ENCODE results near the gene LRGUK.
A peak's percentile ranks its signal among the peaks of the same experiment; 100 is the strongest.

Gene LRGUK

DNA sequence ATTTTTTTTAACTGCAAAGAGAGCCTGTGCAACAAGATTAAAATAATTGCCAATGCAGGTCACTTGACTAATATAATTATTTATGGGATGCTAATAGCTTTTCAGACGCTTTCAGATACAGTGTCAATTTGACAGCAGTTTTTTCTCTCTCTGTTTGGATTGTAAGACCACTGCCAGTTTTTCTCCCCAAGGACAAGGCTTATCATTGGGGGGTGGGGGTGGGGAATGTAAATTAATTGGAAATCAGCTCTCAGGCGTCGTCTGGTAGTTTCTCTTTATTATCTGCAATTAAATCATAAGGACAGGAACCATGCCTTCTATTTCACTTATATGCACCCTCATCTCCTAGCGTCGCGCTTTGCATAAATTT, 559 bp upstream of the LRGUK start:
- DNase-seq = no peak

- DNase-seq = no peak
Observed at GRCh38 chr7:134128829-134129228, 1.7 kb downstream of the LRGUK start.

GRCh38 chr7:134129856-134130523, 2.9 kb downstream of the LRGUK start:
- no peak for DNase-seq

GRCh38 chr7:134134004-134134403, 6.9 kb downstream of the LRGUK start:
- DNase-seq = no peak

GRCh38 chr7:134140889-134141867, 14.0 kb downstream of the LRGUK start:
- no peak for DNase-seq

DNA sequence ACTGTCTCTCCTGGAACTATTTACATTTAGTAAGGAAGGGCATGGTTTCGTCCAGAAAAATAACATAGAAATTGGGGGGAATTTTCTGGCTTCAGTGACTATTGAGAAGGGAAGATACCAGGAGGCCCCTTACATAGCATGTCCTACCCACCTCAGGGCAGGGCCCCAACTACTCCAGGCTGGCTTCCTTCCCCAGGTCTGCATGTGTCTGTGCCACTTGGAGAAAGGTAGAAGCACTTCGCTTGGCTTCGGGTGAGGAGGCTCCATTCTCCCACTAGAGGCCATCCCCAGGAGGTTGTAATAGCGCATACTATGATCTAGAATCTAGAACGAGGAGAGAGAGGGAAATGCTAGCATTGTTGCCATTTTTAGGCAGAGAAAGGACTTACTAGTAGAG, 14.7 kb downstream of the LRGUK start:
- no peak for DNase-seq

DNA sequence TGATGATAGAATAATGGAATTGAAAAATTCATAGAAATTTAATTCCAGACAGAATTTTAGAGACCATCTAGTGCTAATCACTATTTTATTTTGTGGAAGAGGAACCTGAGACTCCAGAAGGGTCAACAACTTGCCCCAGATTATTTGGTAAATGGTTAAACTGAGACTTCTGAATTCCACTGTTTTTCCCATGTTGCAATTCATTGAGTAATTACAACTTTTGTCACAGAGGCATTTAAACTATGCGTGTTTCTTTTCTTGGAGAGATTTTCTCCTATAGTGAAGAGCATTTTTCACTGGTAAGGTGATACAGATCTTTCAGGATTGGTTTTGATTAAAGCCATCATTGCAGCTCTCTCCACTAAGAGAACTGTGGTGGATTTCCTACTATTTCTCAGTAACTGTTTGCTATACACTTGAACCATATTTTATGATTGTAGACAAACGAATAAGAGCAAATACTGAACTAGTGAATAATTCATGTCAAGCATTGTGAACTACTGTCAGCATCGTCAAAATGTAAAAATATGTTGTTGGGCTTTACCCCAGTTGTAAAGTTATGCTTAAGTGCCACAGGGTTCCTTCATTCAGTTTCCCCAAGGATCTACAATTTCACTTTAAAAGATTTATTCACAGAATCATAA, 26.5 kb downstream of the LRGUK start:
- no peak for DNase-seq

GRCh38 chr7:134154581-134155130, 27.5 kb downstream of the LRGUK start:
- DNase-seq = no peak

DNA sequence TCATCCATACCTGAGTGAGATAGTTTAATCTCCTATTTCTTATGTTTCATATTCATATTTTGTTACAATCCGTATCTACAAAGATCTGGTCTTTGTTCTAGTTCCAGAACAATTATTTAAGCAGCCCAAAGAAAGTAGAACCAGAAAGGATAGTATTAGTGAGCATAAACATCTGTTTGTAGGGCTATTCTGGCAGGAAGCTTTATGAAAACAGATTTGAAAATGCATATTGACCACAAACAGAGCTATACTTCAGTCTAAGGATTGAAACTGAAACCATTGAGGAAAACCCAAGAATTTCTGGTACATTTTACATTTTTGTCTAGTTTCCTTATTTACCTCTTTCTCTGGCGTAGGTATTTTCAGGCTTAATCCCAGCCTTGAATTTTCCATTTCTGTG, 28.1 kb downstream of the LRGUK start:
- no peak for DNase-seq

DNA sequence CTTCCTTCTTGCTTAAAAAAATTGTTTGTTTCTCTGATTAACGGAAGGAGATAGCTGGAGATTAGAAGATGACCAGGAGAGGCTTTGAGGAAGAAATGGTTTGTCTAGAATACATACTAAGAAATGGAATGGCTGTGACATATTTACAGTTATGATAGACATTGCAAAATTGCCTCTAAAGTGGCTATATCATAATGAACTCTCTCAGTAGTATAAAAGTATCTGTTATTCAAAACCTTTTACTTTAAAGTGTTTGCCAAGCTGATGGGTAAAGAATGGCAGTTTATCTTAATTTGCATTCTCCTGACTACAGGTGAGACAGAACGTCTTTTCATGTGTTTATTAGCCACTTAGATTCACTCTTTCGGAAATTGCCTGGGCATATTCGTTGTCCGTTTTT, 28.7 kb downstream of the LRGUK start:
- no peak for DNase-seq

DNA sequence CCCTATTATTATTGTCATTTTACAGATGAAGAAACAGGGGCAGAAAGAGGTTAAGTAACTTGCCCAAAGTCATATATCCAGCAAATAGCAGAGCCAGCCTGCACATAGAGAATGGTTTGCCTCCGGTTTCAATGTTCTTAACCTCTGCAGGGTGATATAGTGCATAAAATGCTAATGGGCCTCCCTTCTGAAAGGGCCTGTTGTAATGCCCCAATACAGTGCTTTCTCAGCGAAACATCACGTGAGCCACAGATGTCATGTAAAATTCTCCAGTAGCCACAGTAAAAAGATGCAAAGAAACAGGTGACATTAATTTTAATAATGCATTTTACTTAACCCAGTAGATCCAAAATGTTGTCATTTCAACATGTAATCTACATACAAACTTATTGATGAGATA, 38.1 kb downstream of the LRGUK start:
- no peak for DNase-seq

- DNase-seq = no peak
Observed at GRCh38 chr7:134167250-134167649, 40.1 kb downstream of the LRGUK start.

DNA sequence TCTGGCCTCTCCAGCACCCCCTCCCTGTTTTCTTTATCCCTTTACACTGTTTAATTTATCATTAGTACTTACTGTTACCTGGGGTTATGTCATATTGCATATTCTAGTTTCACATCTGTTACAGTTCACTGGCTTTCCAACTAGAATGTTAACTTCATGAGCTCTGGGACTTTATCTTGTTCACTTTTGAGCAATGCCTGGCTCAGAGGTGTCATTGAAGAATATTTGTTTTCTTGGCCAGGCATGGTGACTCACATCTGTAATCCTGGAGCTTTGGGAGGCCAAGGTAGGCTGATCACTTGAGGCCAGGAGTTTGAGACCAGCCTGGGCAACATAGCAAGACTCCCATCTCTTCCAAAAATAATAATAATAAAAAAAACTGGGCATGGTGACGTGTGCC, 40.7 kb downstream of the LRGUK start:
- no peak for DNase-seq

DNA sequence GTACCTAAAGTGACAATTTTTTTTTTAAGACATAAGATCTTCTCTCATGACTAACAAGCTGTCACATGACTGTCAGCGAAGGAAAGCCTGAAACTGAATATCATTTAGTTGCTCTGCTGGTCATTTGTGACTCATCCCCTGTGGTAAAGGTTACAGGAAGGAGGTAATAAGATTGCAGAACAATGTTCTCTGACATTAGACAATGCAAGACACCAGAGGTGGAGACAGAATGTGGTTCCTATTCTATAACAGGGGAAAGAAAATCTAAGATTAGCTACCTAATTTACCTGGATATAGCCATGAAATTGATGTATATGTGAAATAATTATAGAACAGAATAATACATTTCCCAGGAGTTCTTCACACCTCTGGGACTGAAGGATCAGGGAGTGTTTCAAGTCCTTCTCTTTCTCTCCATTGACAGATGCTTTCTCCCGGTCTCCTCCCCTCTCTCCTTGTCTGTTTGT, 47.7 kb downstream of the LRGUK start:
- DNase-seq = peak; percentile 43

DNA sequence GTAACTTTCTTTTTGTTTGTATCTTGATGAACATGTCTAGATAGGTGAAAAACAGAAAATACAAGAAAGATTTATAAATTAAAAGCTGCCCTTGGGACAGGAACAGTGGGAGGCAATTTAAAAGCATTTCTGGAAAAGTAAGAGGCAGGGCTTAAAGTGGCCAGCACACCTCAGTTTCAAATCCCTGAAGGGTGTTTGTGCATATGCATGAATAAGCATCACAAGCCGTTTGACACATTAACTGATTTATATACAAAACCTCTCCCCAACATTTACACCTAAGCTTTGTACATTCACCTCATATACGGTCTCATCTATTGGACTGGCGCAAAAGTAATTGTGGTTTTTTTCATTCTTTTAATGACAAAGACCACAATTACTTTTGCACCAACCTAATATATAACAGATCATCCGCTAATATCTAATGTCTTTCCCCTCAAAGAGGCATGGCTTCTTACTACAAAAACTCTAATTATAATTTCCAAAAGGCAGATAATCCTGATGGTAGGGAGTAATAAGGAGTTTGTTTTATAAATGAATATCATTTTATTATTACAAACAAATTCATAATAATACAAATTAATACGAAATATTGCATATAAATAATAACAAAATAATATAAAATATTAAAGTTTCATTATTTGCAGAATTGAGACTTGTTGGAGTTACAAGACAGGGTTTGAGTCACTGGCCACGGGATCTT, 48.3 kb downstream of the LRGUK start:
- no peak for DNase-seq

GRCh38 chr7:134176037-134176350, 48.9 kb downstream of the LRGUK start:
- no peak for DNase-seq

DNA sequence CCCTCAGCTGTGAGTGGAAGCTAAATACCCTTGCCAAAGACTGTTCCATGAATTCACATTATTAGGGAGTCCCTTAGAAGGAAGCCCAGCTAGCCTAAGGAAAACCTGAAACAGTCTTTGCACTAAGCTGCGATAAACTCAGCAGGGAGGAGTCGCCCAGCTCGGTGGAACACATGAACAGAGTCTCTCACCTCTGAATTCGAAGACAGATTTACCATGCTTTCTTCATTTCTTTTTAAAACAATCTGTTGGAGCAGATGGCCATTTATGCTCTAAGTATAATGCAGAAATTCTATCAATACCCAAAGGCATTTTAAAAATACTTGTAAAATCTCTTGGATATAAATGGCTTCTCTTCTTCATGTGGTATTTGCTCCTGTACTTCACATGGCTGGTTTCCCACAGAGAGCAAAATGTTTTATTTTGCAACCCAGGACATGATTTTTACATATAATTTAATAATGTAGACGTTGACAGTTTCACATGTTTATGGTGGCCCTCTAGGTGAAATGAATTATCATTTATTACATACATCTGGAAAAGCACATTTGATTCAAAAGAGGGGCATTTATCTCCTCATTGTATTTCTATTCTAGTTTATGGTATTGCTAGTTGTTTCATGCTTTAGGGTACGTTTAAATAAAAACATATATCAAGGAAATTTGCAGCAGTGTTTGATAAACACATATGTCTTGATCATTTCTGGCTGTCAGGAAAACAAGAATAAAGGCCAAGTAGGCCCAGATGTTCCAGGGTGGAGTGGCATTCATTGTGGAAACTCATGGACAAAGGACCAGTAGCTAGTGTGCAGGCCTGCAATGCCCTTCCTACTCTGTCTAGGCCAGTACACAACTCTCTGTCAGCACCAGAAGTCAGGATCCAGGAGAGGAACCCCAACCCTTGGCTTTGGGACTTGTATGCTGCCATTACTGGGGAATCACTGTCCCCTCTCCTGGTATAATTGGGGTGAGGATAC, 52.2 kb downstream of the LRGUK start:
- no peak for DNase-seq

GRCh38 chr7:134180376-134180775, 53.2 kb downstream of the LRGUK start:
- DNase-seq = no peak

GRCh38 chr7:134182078-134182477, 54.9 kb downstream of the LRGUK start:
- no peak for DNase-seq

- DNase-seq = no peak
Observed at GRCh38 chr7:134184767-134185166, 57.6 kb downstream of the LRGUK start.

- DNase-seq = no peak
Observed at GRCh38 chr7:134186027-134186426, 58.9 kb downstream of the LRGUK start.

DNA sequence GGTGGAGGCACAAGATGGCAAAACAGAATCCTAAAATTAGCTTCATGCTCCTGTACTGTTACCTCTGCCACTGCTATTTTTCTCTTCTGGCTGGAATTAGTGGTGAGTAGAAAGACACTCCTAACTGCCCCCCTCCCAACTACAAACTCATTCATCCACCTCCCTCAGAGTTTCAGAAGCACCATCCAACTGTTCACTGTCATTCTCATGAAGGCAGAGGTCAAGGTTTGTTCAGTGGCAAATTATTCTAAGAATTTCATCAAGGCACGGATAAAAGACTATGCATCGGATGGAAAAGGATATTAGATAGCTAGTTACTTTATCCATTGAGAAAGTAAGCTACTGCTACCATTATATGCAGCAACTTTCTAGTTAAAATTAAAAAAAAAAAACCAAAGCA, 59.7 kb downstream of the LRGUK start:
- no peak for DNase-seq

Measured in SIG-M5 (cell line).